HCT116 (cell line): ENCODE measurements around the gene FAM43B.

Experiments
- CEBPB ChIP-seq: IDR thresholded peaks from 2 replicates; pipeline ENCODE4 v1.6.1; 2012; ENCODE audit warnings: low read depth
- CTCF ChIP-seq, 3 experiments: fragments of 200-600 bp in 1 of 3; sonication (generic) in 1 of 3; IDR thresholded peaks in 2 of 3; conservative IDR thresholded peaks in 1 of 3; 2 replicates each; pipeline ENCODE4 v1.5.1; 2012 to 2017; ENCODE audit warnings: low read depth in 2 of 3, low read length in 2 of 3, antibody characterized with exemption in 1 of 3, borderline replicate concordance in 1 of 3, control low read depth in 1 of 3, mild to moderate bottlenecking in 1 of 3, mixed read lengths in 1 of 3, mixed run types in 1 of 3, moderate library complexity in 1 of 3; ENCODE audit not compliant: insufficient read depth in 1 of 3
- EZH2 ChIP-seq: fragments of 200-600 bp; sonication (generic); IDR thresholded peaks from 2 replicates; pipeline ENCODE4 v1.6.1; 2017; ENCODE audit warnings: antibody characterized with exemption, mixed run types
- POLR2A ChIP-seq: IDR thresholded peaks from 2 replicates; pipeline ENCODE4 v1.7.0; 2011; ENCODE audit warnings: borderline replicate concordance; ENCODE audit not compliant: insufficient read depth, insufficient read length; ENCODE audit errors: extremely low read depth
- ZNF274 ChIP-seq: fragments of 200-500 bp; sonication (Bioruptor generic); IDR thresholded peaks from 2 replicates; pipeline ENCODE4 v1.6.1; 2014; ENCODE audit warnings: mild to moderate bottlenecking, low read depth, low read length, inconsistent platforms

GRCh38 chr1:20573987-20574386, 21.6 kb downstream of the FAM43B start:
- no peak for TF ChIP-seq POLR2A
- TF ChIP-seq CTCF (IDR thresholded peaks at IDR 0.05 in 2 of 3, conservative IDR thresholded peaks at IDR 0.05 in 1 of 3; ENCODE audit: borderline replicate concordance in 1 of 3, insufficient read depth in 1 of 3, low read depth in 2 of 3, low read length in 2 of 3), result no peak
- TF ChIP-seq EZH2, result no peak
- TF ChIP-seq ZNF274, result no peak
- no peak for TF ChIP-seq CEBPB
